WTC11 (cell line): ENCODE measurements around the gene PADI2. TPM values are rescaled to one million over a fixed set of nuclear protein-coding genes. Genes with fewer than 3 reads are reported as not detected.

ENCODE experiments used
- ATAC-seq: fragments of 200-7000 bp; cut with Tn5 transposase; 2 replicates; pipeline ENCODE4 v1.10.0; 2021; ENCODE audit warnings: mild to moderate bottlenecking, moderate library complexity
- CTCF ChIA-PET: fragments of 300-600 bp; sonication (Branson Sonifier 250); formaldehyde crosslinking; loops from one replicate; lab custom pipeline; 2021; ENCODE audit warnings: antibody characterized with exemption; lab: Charles Lee
- POLR2A ChIA-PET: fragments of 350-600 bp; sonication (Branson Sonifier 250); formaldehyde crosslinking; loops from one replicate; lab custom pipeline; 2021; ENCODE audit warnings: antibody characterized with exemption; lab: Charles Lee
- DNase-seq: peaks from one replicate; pipeline ENCODE4 v3.0.0; 2021; ENCODE audit warnings: low spot score
- H3K27ac Mint-ChIP-seq: 2 replicates; pipeline ENCODE4 v1.8.0; 2021; ENCODE audit warnings: mixed read lengths
- H3K27me3 Mint-ChIP-seq: 2 replicates; pipeline ENCODE4 v1.8.0; 2021; ENCODE audit warnings: low read depth, mild to moderate bottlenecking, moderate library complexity, mixed read lengths
- H3K36me3 Mint-ChIP-seq: 2 replicates; pipeline ENCODE4 v1.8.0; 2021; ENCODE audit warnings: mixed read lengths
- H3K4me1 Mint-ChIP-seq: 2 replicates; pipeline ENCODE4 v1.8.0; 2022; ENCODE audit warnings: mixed read lengths
- H3K4me3 Mint-ChIP-seq: 2 replicates; pipeline ENCODE4 v1.8.0; 2021; ENCODE audit warnings: mild to moderate bottlenecking, moderate library complexity, mixed read lengths
- H3K9me3 Mint-ChIP-seq: 2 replicates; pipeline ENCODE4 v1.8.0; 2021; ENCODE audit warnings: mixed read lengths
- ELF4 ChIP-seq: sonication (generic); formaldehyde crosslinking; IDR thresholded peaks from 2 replicates; pipeline ENCODE4 v1.8.1; 2022; ENCODE audit warnings: low read depth, mild to moderate bottlenecking, moderate library complexity, missing genetic modification reagents
- GTF2I ChIP-seq: fragments of 250-450 bp; sonication (Bioruptor Pico); conservative IDR thresholded peaks from 2 replicates; pipeline ENCODE4 v1.4.0; 2021; ENCODE audit warnings: mild to moderate bottlenecking
- KAT7 ChIP-seq: sonication (generic); formaldehyde crosslinking; IDR thresholded peaks from 2 replicates; pipeline ENCODE4 v1.8.1; 2023; ENCODE audit warnings: missing genetic modification reagents, mild to moderate bottlenecking, borderline replicate concordance
- MYBL2 ChIP-seq: sonication (generic); formaldehyde crosslinking; IDR thresholded peaks from 2 replicates; pipeline ENCODE4 v1.8.1; 2023; ENCODE audit warnings: mild to moderate bottlenecking, moderate library complexity, missing genetic modification reagents
- NFE2L1 ChIP-seq: sonication (generic); formaldehyde crosslinking; IDR thresholded peaks from 2 replicates; pipeline ENCODE4 v1.8.1; 2023; ENCODE audit warnings: missing genetic modification reagents
- NR2C2 ChIP-seq: sonication (generic); formaldehyde crosslinking; IDR thresholded peaks from 2 replicates; pipeline ENCODE4 v1.8.0; 2022; ENCODE audit warnings: mild to moderate bottlenecking, missing genetic modification reagents
- RORB ChIP-seq: fragments of 250-450 bp; sonication (Bioruptor Pico); IDR thresholded peaks from 2 replicates; pipeline ENCODE4 v1.9.0; 2021; ENCODE audit warnings: mild to moderate bottlenecking
- SMAD3 ChIP-seq: sonication (generic); formaldehyde crosslinking; IDR thresholded peaks from 2 replicates; pipeline ENCODE4 v1.8.0; 2022; ENCODE audit warnings: missing genetic modification reagents, mild to moderate bottlenecking, borderline replicate concordance
- USF1 ChIP-seq: sonication (generic); formaldehyde crosslinking; IDR thresholded peaks from 2 replicates; pipeline ENCODE4 v1.8.0; 2022; ENCODE audit warnings: mild to moderate bottlenecking, missing genetic modification reagents
- ZNF138 ChIP-seq: sonication (generic); formaldehyde crosslinking; conservative IDR thresholded peaks from 2 replicates; pipeline ENCODE4 v1.8.1; 2022; ENCODE audit warnings: mild to moderate bottlenecking, moderate library complexity, missing genetic modification reagents
- ZNF263 ChIP-seq: sonication (generic); formaldehyde crosslinking; IDR thresholded peaks from 2 replicates; pipeline ENCODE4 v1.8.1; 2022; ENCODE audit warnings: low read depth, mild to moderate bottlenecking, moderate library complexity, missing genetic modification reagents
- ZNF317 ChIP-seq: sonication (generic); formaldehyde crosslinking; IDR thresholded peaks from 2 replicates; pipeline ENCODE4 v1.8.1; 2023; ENCODE audit warnings: low read depth, mild to moderate bottlenecking, moderate library complexity, missing genetic modification reagents, borderline replicate concordance
- ZNF423 ChIP-seq: fragments of 250-450 bp; sonication (Bioruptor Pico); IDR thresholded peaks from 2 replicates; pipeline ENCODE4 v2.1.2; 2022; ENCODE audit warnings: mild to moderate bottlenecking, moderate library complexity
- ZNF425 ChIP-seq: fragments of 250-450 bp; sonication (Bioruptor Pico); conservative IDR thresholded peaks from 2 replicates; pipeline ENCODE4 v1.9.0; 2021; ENCODE audit warnings: mild to moderate bottlenecking
- ZSCAN18 ChIP-seq: fragments of 250-450 bp; sonication (Bioruptor Pico); IDR thresholded peaks from 2 replicates; pipeline ENCODE4 v2.1.2; 2022; ENCODE audit warnings: mild to moderate bottlenecking, moderate library complexity
- total RNA-seq: library from RNA; stranded (reverse); gene quantifications from 3 replicates; pipeline ENCODE4 v1.2.3, GENCODE V29; 2021
- TF ChIP-seq, protein P1 (sequence below): sonication (generic); formaldehyde crosslinking; IDR thresholded peaks from 2 replicates; pipeline ENCODE4 v1.8.0; 2022; ENCODE audit warnings: mild to moderate bottlenecking, missing genetic modification reagents
- TF ChIP-seq, protein P2 (sequence below): sonication (generic); formaldehyde crosslinking; IDR thresholded peaks from 2 replicates; pipeline ENCODE4 v1.8.1; 2023; ENCODE audit warnings: mild to moderate bottlenecking, missing genetic modification reagents, moderate library complexity

Gene PADI2
- total RNA-seq, 1 experiment from 2014 or later, result 3.8 TPM

GRCh38 chr1:17161926-17162800, 42.9 kb upstream of the PADI2 start:
- ChIA-PET CTCF (no interaction called here), POLR2A (no interaction called here)
- ATAC-seq (no peak), DNase-seq (no peak)
- no peak overlapping the region for H3K4me3 Mint-ChIP-seq
- peaks cover 25% of the 10 kb centered on the region for H3K9me3 Mint-ChIP-seq
- H3K4me1 Mint-ChIP-seq, result peaks cover 30% of the 10 kb centered on the region
- H3K27me3 Mint-ChIP-seq, result peaks cover 17% of the 10 kb centered on the region
- TF ChIP-seq ELF4 (CRISPR knock-in tag) (no peak), NFE2L1 (no peak), ZNF425 (CRISPR knock-in tag) (no peak), MYBL2 (no peak), ZNF317 (CRISPR knock-in tag) (no peak)
- no peak overlapping the region for H3K27ac Mint-ChIP-seq
- H3K36me3 Mint-ChIP-seq, result peaks cover 7% of the 10 kb centered on the region

DNA sequence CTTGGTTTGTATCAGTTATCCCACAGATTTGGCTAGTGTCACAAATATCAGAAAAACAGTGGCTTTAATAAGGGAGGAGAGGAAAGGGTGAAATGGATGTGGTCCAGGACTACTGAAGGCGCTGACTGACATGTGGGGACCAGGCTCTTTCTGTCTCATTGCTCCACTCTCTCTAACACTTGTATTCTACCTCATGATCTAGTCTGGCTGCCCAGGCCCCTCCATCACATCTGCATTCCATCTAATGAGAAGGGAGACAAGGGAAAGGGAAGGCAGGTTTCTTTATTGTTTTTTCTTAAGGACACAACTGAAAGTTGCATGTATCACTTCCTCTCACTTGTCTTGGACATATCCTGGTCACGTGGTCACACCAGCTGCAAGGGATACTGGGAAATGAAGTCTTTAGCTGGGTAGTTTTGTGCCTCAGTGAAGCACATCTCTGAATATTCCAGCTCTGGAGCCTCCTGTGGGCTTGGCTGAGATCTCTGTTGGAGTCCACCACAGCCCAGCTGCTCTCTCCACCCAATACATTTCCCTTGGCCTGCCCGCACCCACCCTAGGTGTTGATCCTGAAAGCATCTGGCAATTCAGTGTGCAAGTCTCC, 42.0 kb upstream of the PADI2 start:
- CTCF ChIA-PET, result no interaction called here
- ATAC-seq, result peak; percentile 44; the same call in 1 of the 2 replicates
- H3K4me1 Mint-ChIP-seq, result peaks cover 24% of the 10 kb centered on the region

DNA sequence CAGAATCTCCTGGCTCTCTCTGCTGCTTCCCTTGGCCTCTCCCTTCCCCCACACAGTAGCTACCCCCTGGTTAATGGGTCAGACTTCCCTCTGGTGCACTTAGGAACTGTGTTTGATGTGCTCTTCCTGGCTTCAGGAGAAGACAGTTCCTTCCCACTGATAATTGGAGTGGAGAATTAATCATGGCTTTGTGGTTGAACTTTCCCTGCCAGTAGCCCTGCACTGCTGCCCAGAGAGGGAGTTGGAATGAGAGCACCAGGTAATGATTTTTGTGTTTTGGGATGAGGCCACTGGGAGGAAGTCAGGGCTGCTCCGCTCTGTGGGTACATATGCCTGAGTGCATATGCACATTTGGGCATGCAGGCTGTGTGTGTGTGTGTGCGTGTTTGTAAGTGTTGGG, 39.7 kb upstream of the PADI2 start:
- DNase-seq (no peak), ATAC-seq (no peak)
- no peak overlapping the region for H3K27ac Mint-ChIP-seq
- peaks cover 19% of the 10 kb centered on the region for H3K27me3 Mint-ChIP-seq
- H3K9me3 Mint-ChIP-seq, result peaks cover 57% of the 10 kb centered on the region
- peaks cover 33% of the 10 kb centered on the region for H3K36me3 Mint-ChIP-seq
- ChIA-PET POLR2A (no interaction called here), CTCF (interaction anchor here (0.7 kb wide), 1 partner anchor 78 kb away, joined by 3 read pairs; no protein-coding TSS in a partner anchor)
- H3K4me3 Mint-ChIP-seq, result no peak overlapping the region
- H3K4me1 Mint-ChIP-seq, result peaks cover 24% of the 10 kb centered on the region
- TF ChIP-seq USF1 (CRISPR knock-in tag) (no peak), ZNF263 (CRISPR knock-in tag) (no peak), RORB (CRISPR knock-in tag) (no peak), NR2C2 (CRISPR knock-in tag) (no peak), ZSCAN18 (CRISPR knock-in tag) (no peak), SMAD3 (CRISPR knock-in tag) (no peak), ZNF423 (CRISPR knock-in tag) (no peak), KAT7 (CRISPR knock-in tag) (no peak)
- TF ChIP-seq, protein P1, sequence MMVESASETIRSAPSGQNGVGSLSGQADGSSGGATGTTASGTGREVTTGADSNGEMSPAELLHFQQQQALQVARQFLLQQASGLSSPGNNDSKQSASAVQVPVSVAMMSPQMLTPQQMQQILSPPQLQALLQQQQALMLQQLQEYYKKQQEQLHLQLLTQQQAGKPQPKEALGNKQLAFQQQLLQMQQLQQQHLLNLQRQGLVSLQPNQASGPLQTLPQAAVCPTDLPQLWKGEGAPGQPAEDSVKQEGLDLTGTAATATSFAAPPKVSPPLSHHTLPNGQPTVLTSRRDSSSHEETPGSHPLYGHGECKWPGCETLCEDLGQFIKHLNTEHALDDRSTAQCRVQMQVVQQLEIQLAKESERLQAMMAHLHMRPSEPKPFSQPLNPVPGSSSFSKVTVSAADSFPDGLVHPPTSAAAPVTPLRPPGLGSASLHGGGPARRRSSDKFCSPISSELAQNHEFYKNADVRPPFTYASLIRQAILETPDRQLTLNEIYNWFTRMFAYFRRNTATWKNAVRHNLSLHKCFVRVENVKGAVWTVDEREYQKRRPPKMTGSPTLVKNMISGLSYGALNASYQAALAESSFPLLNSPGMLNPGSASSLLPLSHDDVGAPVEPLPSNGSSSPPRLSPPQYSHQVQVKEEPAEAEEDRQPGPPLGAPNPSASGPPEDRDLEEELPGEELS (CRISPR knock-in tag), result no peak

More for the DNA sequence above, 42.0 kb upstream of the PADI2 start:
- DNase-seq, result no peak
- POLR2A ChIA-PET, result no interaction called here
- Mint-ChIP-seq H3K27me3 (peaks cover 11% of the 10 kb centered on the region), H3K36me3 (peaks cover 12% of the 10 kb centered on the region), H3K4me3 (no peak overlapping the region), H3K9me3 (peaks cover 34% of the 10 kb centered on the region), H3K27ac (no peak overlapping the region; the same call in 1 of the 2 replicates)
- TF ChIP-seq USF1 (CRISPR knock-in tag), result peak; percentile 82
- TF ChIP-seq ZNF138 (CRISPR knock-in tag), result no peak
- 0 out of 2 replicates have a peak, but pooled peaks have one; percentile 20 for TF ChIP-seq GTF2I
- TF ChIP-seq, protein P2, sequence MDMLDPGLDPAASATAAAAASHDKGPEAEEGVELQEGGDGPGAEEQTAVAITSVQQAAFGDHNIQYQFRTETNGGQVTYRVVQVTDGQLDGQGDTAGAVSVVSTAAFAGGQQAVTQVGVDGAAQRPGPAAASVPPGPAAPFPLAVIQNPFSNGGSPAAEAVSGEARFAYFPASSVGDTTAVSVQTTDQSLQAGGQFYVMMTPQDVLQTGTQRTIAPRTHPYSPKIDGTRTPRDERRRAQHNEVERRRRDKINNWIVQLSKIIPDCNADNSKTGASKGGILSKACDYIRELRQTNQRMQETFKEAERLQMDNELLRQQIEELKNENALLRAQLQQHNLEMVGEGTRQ (CRISPR knock-in tag), result peak; percentile 88
